Small intestine (tissue), 7 donors: ENCODE data around the gene TUSC2. TPM values are rescaled to one million over a fixed set of nuclear protein-coding genes. Genes with fewer than 3 reads are reported as not detected.

Source experiments
- DNase-seq, 2 donors: peaks; one replicate each; pipeline versions ENCODE4 v3.0.0 to v3.0.0-alpha.2; 2013
- FAIRE-seq: peaks from 2 replicates; lab custom pipeline; 2012; peaks lifted over from hg19 to GRCh38; lab: Jason Lieb, UNC
- H3K27ac ChIP-seq, 3 donors: one replicate each; pipeline ENCODE4 v1.5.1; 2013; ENCODE audit warnings: low read length in 2 of 3, mild to moderate bottlenecking in 2 of 3, control low read depth in 1 of 3, inconsistent platforms in 1 of 3, low read depth in 1 of 3, moderate library complexity in 1 of 3
- H3K27me3 ChIP-seq, 3 donors: one replicate each; pipeline ENCODE4 v1.6.1; 2013; ENCODE audit warnings: low read length in 3 of 3, inconsistent platforms in 1 of 3; ENCODE audit not compliant: control insufficient read depth in 3 of 3, insufficient read depth in 3 of 3
- H3K36me3 ChIP-seq, 3 donors: one replicate each; pipeline ENCODE4 v1.6.1; 2013; ENCODE audit warnings: low read length in 3 of 3, inconsistent platforms in 1 of 3, low read depth in 1 of 3, mild to moderate bottlenecking in 1 of 3, moderate library complexity in 1 of 3; ENCODE audit not compliant: control insufficient read depth in 3 of 3, insufficient read depth in 2 of 3
- H3K4me1 ChIP-seq, 3 donors: one replicate each; pipeline ENCODE4 v1.6.1; 2013; ENCODE audit warnings: low read length in 2 of 3, inconsistent platforms in 1 of 3, low read depth in 1 of 3, mild to moderate bottlenecking in 1 of 3, moderate library complexity in 1 of 3; ENCODE audit not compliant: control insufficient read depth in 3 of 3, insufficient read depth in 2 of 3
- H3K4me3 ChIP-seq, 3 donors: one replicate each; pipeline ENCODE4 v1.5.1; 2013; ENCODE audit warnings: low read length in 3 of 3, control low read depth in 1 of 3, inconsistent platforms in 1 of 3, low read depth in 1 of 3, mild to moderate bottlenecking in 1 of 3, moderate library complexity in 1 of 3
- H3K9me3 ChIP-seq, 2 donors: one replicate each; pipeline ENCODE4 v1.6.1; 2013; ENCODE audit warnings: low read depth in 1 of 2, low read length in 1 of 2; ENCODE audit not compliant: control insufficient read depth in 2 of 2, insufficient read depth in 1 of 2
- WGBS, 3 donors: extraction: QIAGEN DNeasy Blood & Tissue Kit; methylation state at CpG; one replicate each; pipeline ENCODE4 v1.1.7; 2013; 5-methylcytosine and 5-hydroxymethylcytosine counted together
- polyA plus RNA-seq, 4 donors: library from polyadenylated mRNA; stranded (reverse) in 3 of 4; unstranded in 1 of 4; fragments of 200-250 nt in 3 of 4; fragments of 120-200 nt in 1 of 4; gene quantifications; one replicate each; pipeline versions ENCODE4 v1.2.1 to v1.2.3, GENCODE V29; 2013
- donor health status: healthy with polysubstance abuse.
- donor health status: control.
- donor health status: control.
- donor health status: Bipolar disorder and iron deficiency.
- donor health status: healthy.

Gene TUSC2
- polyA plus RNA-seq, 4 donors: 26.8 to 46.2 (median 30.6) TPM

DNA sequence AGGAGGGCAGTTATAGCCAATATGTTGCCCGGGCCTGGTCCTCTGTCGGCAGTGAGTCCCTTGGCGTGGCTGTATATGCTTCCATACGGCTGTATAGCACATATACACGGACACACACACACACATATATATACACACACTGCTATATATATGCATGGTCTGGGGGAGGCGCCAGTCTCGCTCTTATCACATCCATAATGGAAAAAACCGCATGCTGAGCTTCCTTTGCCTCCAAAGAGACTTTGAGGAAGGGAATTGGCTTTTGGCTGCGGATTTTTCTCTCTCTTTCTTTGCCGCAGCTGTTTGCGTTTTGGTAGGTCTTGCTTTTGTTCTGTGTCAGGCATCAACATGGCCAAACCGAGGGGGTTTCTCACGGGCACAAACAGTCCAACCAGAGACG, 42.6 kb upstream of the TUSC2 start:
- Histone ChIP-seq H3K4me1 (peaks cover 0 to 16% (median 2%) of the 10 kb centered on the region in 3 donors), H3K27ac (no peak overlapping the region), H3K27me3 (peaks cover 0 to 3% (median 0%) of the 10 kb centered on the region in 3 donors), H3K9me3 (no peaks in the 10 kb centered on the region), H3K4me3 (no peak overlapping the region), H3K36me3 (no peaks in the 10 kb centered on the region)
- DNase-seq (no peak), FAIRE-seq (no peak)
- WGBS, 3 donors: 56 to 66% (median 60%) methylated on average over 14 of the region's 14 CpGs

DNA sequence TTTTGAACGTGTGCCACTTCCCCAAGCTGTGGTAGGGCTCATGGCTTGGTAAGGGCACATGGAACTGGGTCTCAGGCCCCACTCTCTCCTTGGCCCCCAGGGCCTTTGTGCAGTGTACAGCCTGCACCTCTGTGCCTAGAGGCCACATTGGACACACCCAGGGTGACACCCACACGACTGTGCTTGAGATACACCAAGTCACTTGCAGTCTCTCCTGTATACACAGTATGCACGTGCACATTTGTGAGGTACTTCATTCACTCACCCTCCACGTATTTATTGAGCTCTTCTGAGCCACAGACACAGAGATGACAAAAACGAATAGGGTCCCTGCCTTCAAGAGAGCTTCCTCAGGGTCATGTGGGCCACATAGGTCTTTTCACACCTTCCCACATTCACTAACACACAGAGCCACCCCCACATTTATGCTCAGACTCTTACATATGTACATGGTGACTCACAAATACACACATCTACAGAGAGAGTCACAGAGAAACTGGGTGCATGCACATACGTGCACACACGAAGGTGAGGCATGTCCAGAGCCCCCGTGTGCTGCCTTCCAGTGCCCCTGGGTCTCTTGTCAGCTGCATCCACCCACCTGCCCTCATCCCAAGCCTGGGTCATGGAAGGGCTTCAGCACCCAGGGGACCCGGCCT, 41.1 kb upstream of the TUSC2 start:
- DNase-seq: no peak
- no peak overlapping the region for H3K4me3 ChIP-seq
- whole genome bisulfite sequencing, 3 donors: 68 to 70% (median 69%) methylated on average over 9 of the region's 9 CpGs
- no peaks in the 10 kb centered on the region for H3K27me3 ChIP-seq
- no peak for FAIRE-seq
- H3K36me3 ChIP-seq: no peaks in the 10 kb centered on the region
- H3K4me1 ChIP-seq: peaks cover 0 to 26% (median 2%) of the 10 kb centered on the region in 3 donors
- no peaks in the 10 kb centered on the region for H3K9me3 ChIP-seq
- no peak overlapping the region for H3K27ac ChIP-seq

DNA sequence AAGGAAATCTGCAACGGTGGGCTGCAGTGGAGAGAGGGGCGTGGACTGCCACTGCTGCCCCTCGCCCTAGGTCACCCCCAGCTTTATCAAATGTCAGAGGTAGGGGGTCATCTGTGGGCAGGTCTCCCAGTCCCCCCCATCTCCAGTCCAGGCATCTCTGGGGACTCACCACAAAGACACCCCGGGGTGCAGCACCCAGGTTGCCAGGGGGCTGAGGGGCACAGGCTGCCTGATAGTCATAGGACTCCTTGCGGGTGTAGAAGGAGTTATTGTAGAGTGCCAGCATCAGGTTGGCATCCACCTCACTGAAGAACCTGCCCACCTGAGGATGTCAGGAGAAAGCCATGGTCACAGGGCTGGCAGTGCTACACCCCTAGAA, 37.8 kb upstream of the TUSC2 start:
- peak overlapping the region in 1 of 3 donors; percentile 82 for H3K27ac ChIP-seq
- DNase-seq (no peak), FAIRE-seq (no peak)
- peak overlapping the region in 2 of 3 donors; percentile 60 to 81 for H3K4me3 ChIP-seq
- H3K36me3 ChIP-seq: no peaks in the 10 kb centered on the region
- no peaks in the 10 kb centered on the region for H3K9me3 ChIP-seq
- peaks cover 0 to 14% (median 0%) of the 10 kb centered on the region in 3 donors for H3K4me1 ChIP-seq
- 44 to 70% (median 48%) methylated on average over 5 of the region's 5 CpGs for WGBS, 3 donors
- no peaks in the 10 kb centered on the region for H3K27me3 ChIP-seq

DNA sequence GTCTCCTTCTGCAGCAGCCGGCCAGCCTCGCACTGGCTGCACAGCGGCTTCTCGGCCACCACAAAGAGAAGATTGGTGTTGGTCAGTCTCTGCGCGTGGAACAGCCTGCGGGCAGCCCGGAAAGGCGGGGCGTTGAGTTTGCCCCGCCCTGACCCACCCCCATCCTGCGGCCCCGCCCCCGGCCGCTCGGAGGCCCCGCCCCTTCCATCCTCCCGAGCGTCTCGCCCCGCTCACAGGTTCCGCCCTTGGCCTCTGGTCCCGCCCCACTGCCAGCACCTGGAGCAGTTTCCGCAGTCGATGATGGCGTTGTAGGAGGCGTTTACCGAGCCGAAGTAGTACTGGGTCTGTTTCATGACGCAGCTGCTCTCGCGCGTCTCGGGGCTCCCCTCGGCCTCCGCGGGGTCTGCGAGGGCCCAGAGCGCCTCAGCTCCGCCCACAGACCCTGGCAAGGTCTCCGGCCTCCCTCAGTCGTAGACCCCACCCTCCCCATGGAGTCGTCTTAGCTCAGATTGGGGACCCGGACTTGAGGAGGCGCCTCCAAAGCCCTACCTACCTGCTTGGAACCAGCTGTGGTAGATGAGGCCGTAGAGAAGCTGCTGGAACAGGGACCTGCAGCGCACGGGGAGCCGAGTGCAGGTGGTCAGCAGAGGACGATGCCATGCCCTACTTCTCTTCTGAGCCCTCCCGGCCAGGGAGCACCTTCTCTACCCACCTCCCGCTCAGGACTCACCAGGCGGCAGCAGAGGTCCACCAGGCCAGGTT, 37.2 kb upstream of the TUSC2 start:
- H3K4me1 ChIP-seq: peaks cover 0 to 14% (median 0%) of the 10 kb centered on the region in 3 donors
- WGBS, 3 donors: 2 to 5% (median 3%) methylated on average over 44 to 53 of the region's 53 CpGs
- no peaks in the 10 kb centered on the region for H3K36me3 ChIP-seq
- peak overlapping the region; percentile 40 to 81 (median 60) for H3K4me3 ChIP-seq
- no peaks in the 10 kb centered on the region for H3K9me3 ChIP-seq
- no peaks in the 10 kb centered on the region for H3K27me3 ChIP-seq
- DNase-seq (peak; percentile 94 to 95), FAIRE-seq (no peak)
- H3K27ac ChIP-seq: peak overlapping the region; percentile 12 to 82 (median 72)

DNA sequence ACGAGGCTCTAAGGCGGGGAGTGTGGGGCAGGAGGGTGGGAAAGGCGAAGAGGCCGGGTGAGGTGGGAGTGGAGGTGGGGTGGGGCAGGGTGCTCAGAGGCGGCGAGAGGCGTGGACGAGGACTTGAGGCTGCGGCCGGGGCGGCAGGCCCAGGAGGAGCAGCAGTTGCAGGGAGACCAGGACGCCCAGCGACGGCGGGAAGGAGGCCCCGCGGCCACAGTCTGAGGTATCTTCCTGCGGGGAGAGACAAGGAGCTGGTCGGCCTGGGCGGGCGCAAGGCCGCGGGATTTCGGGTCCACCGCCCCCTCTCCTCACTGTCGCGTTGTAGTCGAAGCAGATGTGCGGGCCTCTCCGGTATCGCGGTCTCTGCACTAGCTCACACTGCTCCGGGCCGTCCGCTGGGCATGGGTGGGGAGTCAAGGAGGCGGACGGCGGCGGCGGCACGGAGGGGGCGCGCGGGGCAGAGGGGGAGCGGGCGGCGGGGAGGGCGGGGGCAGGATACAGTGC, 36.6 kb upstream of the TUSC2 start:
- Histone ChIP-seq H3K36me3 (no peaks in the 10 kb centered on the region), H3K9me3 (no peaks in the 10 kb centered on the region), H3K27me3 (no peaks in the 10 kb centered on the region), H3K4me1 (peaks cover 0 to 14% (median 0%) of the 10 kb centered on the region in 3 donors), H3K4me3 (peak overlapping the region in 2 of 3 donors; percentile 60 to 81), H3K27ac (no peak overlapping the region)
- 5 to 10% (median 6%) methylated on average over 34 to 48 of the region's 48 CpGs for WGBS, 3 donors
- DNase-seq (peak; percentile 22 to 61), FAIRE-seq (no peak)

DNA sequence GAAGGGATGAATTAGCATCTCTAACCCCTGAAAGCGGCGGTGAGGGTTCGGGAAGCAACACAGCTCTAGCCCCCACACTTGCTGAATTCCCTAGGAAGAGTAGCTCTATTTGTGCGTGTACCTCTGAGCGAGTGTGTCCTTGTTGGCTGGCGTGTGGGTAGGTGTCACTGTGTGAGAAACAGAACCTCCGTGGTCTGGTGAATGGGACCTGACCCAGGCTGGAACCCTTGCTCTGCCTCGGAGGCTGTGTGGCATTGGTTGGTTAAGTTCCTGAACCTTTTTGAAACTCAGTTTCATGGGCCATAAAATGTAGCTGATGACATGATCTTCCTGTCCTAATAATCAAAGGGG, 31.7 kb upstream of the TUSC2 start:
- Histone ChIP-seq H3K4me1 (peaks cover 11 to 40% (median 18%) of the 10 kb centered on the region in 3 donors), H3K4me3 (no peak overlapping the region), H3K36me3 (peaks cover 4 to 38% (median 5%) of the 10 kb centered on the region in 3 donors), H3K27ac (no peak overlapping the region), H3K27me3 (no peaks in the 10 kb centered on the region), H3K9me3 (no peaks in the 10 kb centered on the region)
- no peak for FAIRE-seq
- 20 to 30% (median 23%) methylated on average over 8 of the region's 8 CpGs for WGBS, 3 donors
- no peak for DNase-seq

DNA sequence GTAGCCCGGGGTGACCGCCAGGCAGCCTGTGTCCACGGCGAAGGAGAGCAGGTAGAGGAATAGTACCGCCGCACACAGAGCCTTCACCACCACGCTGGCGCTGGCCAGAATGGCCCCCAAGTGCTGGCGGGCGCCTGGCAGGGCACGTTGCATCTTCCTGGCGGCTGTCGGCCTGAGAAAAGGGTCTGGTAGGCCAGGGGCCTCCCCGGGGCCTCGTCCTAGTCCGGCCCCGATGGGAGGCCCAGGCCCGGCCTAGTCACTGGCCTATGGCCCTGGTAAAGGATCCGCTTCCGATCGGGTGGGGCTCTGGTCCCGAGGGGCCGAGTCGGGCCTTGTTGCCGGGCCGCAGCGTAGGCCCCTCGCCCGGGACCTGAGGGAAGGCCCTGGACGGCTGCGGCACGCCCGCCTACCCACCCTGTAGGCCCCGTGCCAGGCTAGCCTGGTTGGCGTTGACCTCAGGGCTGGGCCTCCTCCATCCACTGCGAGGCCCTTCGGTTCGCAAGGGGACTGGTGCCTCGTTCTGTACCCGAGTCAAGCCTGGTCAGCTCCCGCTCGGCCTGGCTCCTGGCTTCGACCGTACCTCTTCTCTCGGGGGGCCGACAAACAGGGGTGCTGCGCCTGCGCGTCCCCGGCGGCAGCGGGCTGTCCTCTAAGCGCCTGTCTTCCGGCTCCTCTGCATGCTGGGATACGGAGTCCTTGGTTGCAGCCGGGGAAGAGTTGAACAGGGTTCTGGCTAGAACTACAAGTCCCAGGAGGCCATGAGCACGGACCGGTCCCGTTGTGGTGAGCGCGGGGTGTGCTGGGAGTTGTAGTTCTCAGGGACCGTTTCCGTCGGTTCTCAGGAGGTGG, 31.1 kb upstream of the TUSC2 start, which contains the start of gene TMEM115:
TSS of gene TMEM115 (minus strand) at position 611 of the 849 bp plus-strand sequence. CDS start at position 153, 458 bp downstream.
- 1% methylated on average over 63 to 64 of the region's 64 CpGs for WGBS, 3 donors
- peak; percentile 98 to 99 for DNase-seq
- peaks cover 11 to 35% (median 18%) of the 10 kb centered on the region in 3 donors for H3K4me1 ChIP-seq
- H3K36me3 ChIP-seq: peaks cover 9 to 44% (median 9%) of the 10 kb centered on the region in 3 donors
- peak within 1 kb of the TSS; percentile 62 to 83 (median 67) for H3K4me3 ChIP-seq
- H3K27me3 ChIP-seq: no peaks in the 10 kb centered on the region
- peak within 1 kb of the TSS; percentile 60 to 95 (median 84) for H3K27ac ChIP-seq
- FAIRE-seq: no peak
- no peaks in the 10 kb centered on the region for H3K9me3 ChIP-seq
